GM12878 (cell line): ENCODE results near the gene M1AP. TPM values are rescaled to one million over a fixed set of nuclear protein-coding genes. Genes with fewer than 3 reads are reported as not detected.
A peak's percentile ranks its signal among the peaks of the same experiment; 100 is the strongest.

ENCODE experiments used
- BACH1 ChIP-seq: fragments of 450-650 bp; IDR thresholded peaks from 2 replicates; pipeline ENCODE4 v1.6.1; 2017; ENCODE audit warnings: mild to moderate bottlenecking, borderline replicate concordance
- CBFB ChIP-seq: IDR thresholded peaks from 2 replicates; pipeline ENCODE4 v1.6.1; 2016; ENCODE audit warnings: antibody characterized with exemption, low read depth
- CBX3 ChIP-seq: fragments of 200-600 bp; sonication (generic); IDR thresholded peaks from 2 replicates; pipeline ENCODE4 v1.6.1; 2016; ENCODE audit warnings: low read depth, borderline replicate concordance
- CTCF ChIP-seq, 3 experiments: IDR thresholded peaks in 2 of 3; conservative IDR thresholded peaks in 1 of 3; 2 replicates each; pipeline ENCODE4 v1.5.1; 2011; ENCODE audit warnings: low read depth in 3 of 3, low read length in 3 of 3, mild to moderate bottlenecking in 3 of 3, control low read depth in 2 of 3, moderate library complexity in 2 of 3, inconsistent platforms in 1 of 3, mixed read lengths in 1 of 3; ENCODE audit not compliant: control insufficient read depth in 2 of 3, insufficient read depth in 1 of 3; ENCODE audit errors: extremely low read depth in 1 of 3
- DPF2 ChIP-seq: fragments of 450-650 bp; IDR thresholded peaks from 2 replicates; pipeline ENCODE4 v1.6.1; 2017; ENCODE audit warnings: mild to moderate bottlenecking
- IKZF1 ChIP-seq: fragments of 450-650 bp; conservative IDR thresholded peaks from 2 replicates; pipeline ENCODE4 v1.6.1; 2017; ENCODE audit warnings: antibody characterized with exemption, mild to moderate bottlenecking
- POLR2AphosphoS2 ChIP-seq: IDR thresholded peaks from 2 replicates; pipeline ENCODE4 v1.6.1; 2011; ENCODE audit warnings: low read depth, mild to moderate bottlenecking, low read length, improper control_type of control experiment, moderate library complexity
- POLR2AphosphoS5 ChIP-seq: IDR thresholded peaks from 2 replicates; pipeline ENCODE4 v1.6.1; 2011; ENCODE audit warnings: mild to moderate bottlenecking, low read length, inconsistent platforms
- RELB ChIP-seq: fragments of 450-650 bp; IDR thresholded peaks from 2 replicates; pipeline ENCODE4 v1.6.1; 2017; ENCODE audit warnings: low read depth, mild to moderate bottlenecking, moderate library complexity
- YY1 ChIP-seq: IDR thresholded peaks from 2 replicates; pipeline ENCODE4 v1.6.1; 2011; ENCODE audit warnings: low read depth, mild to moderate bottlenecking, low read length
- polyA plus RNA-seq, 11 experiments: library from polyadenylated mRNA; depleted of rRNA in 4 of 11; unstranded in 6 of 11; stranded (reverse) in 5 of 11; fragments of >200 nt; fragmentation: Nextera tagmentation in 4 of 11; fragmentation: Illumina TruSeq in 1 of 11; extraction: Ambion mirVana in 4 of 11; extraction: Trizol in 1 of 11; gene quantifications; 1 replicate in 1 of 11; 2 replicates in 10 of 11; pipeline versions ENCODE4 v1.2.1 to v1.2.3, GENCODE V29; 2011 to 2016; ENCODE audit warnings: inconsistent platforms in 2 of 11, missing spikeins in 2 of 11, low read depth in 1 of 11
- total RNA-seq, 4 experiments: library from RNA; depleted of rRNA in 3 of 4; stranded (reverse); fragments of >200 nt in 3 of 4; fragmentation: Illumina TruSeq in 1 of 4; extraction: Trizol in 1 of 4; gene quantifications; 2 replicates each; pipeline versions ENCODE4 v1.2.1 to v1.2.3, GENCODE V29; 2013 to 2021

The M1AP gene
- total and polyA plus RNA-seq, 10 of the 15 experiments (the other 5 are each of a cell fraction or from before 2014, with no cell fraction given): 0.04 to 0.32 (median 0.16) TPM; not detected in 4

DNA sequence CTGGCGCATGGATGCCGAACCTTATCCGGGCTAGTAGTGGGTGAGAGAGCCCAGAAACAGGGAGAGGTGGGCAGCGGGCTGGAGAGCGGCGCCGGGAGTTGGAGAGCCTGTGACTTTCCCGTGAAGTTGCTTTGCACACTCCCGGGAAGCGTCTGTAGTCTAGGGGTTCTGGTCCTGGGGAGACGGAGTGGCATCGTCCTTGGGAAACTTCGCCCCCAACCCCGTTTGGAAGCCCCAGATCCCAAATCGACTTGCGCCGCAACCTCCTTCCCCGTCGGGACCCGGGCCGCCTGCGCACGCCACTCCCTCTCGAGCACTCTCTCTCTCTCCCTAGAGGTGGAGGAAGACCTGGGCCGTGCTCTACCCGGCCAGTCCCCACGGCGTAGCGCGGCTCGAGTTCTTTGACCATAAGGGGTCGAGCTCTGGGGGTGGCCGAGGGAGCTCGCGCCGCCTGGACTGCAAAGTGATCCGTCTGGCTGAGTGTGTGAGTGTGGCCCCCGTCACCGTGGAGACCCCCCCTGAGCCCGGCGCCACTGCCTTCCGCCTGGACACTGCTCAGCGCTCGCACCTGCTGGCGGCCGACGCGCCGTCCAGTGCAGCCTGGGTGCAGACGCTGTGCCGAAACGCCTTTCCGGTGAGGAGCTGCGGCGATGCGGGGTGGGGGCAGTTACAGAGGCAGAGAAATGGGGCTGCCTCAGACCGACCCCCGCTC, 93.2 kb downstream of the M1AP start (continued):
- TF ChIP-seq IKZF1 (peak; percentile 53), CBX3 (no peak), CTCF (IDR thresholded peaks at IDR 0.05 in 2 of 3, conservative IDR thresholded peaks at IDR 0.05 in 1 of 3; ENCODE audit: control insufficient read depth in 2 of 3, extremely low read depth in 1 of 3, insufficient read depth in 1 of 3, low read depth in 3 of 3, low read length in 3 of 3) (no peak), CBFB (peak; percentile 15; the same call in 1 of the 2 replicates), POLR2AphosphoS2 (no peak), YY1 (0 out of 2 replicates have a peak, but pooled peaks have one; percentile 51), DPF2 (0 out of 2 replicates have a peak, but pooled peaks have one; percentile 38), POLR2AphosphoS5 (peak; percentile 35; the same call in 1 of the 2 replicates), RELB (peak; percentile 45; the same call in 1 of the 2 replicates), BACH1 (peak; percentile 37; the same call in 1 of the 2 replicates)
